HG03064 (cell line): ENCODE data around the gene PRAMEF9.
"Not testable (repeated sequence)": the region's sequence is repeated elsewhere in the genome, so short reads cannot be mapped to it uniquely, and the experiment has no call there.

ENCODE experiments used
- ATAC-seq: cut with Tn5 transposase; IDR thresholded peaks from one replicate; pipeline ENCODE4 v1.9.1; 2021; ENCODE audit warnings: low read depth; ENCODE audit not compliant: unreplicated experiment

Gene PRAMEF9

GRCh38 chr1:13171548-13171947 is at the start of gene PRAMEF9:
Gene PRAMEF9 (plus strand): TSS chr1:13171848. CDS start chr1:13175281, 3,433 bp downstream.
- ATAC-seq: not testable (repeated sequence)

GRCh38 chr1:13155909-13156308 is 15.7 kb upstream of the PRAMEF9 start, which contains the start of gene PRAMEF26:
Gene PRAMEF26 (minus strand): TSS chr1:13156009. CDS start chr1:13153095, 2,914 bp downstream.
- ATAC-seq: not testable (repeated sequence)

GRCh38 chr1:13165531-13165930 is 6.1 kb upstream of the PRAMEF9 start, which contains the start of gene HNRNPCL4:
Gene HNRNPCL4 (minus strand): TSS chr1:13165631. CDS start chr1:13165467, 164 bp downstream.
- not testable (repeated sequence) for ATAC-seq

DNA sequence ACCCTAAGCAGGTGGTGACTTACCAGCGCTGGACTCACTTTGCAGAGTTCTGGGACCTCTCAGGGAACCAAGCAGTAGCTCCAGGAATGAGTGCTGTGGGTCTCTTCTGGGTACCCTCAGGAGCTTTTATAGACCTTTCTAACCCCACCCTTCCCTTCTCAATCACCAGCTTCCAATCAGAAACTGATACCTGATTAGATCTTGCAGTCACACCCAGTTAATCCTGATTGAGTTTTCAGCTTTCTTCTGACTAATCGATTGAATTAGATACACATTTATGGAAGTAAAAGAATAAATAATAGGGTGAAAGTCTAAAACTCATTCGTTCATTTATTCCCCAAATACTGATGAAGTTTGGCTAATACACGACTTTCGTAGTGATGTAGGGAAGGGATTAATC is 29.7 kb downstream of the PRAMEF9 start, which contains the start of gene PRAMEF13:
Gene PRAMEF13, minus strand, starts transcription at position 101 of the 400 bp plus-strand sequence. CDS start 1,820 bp downstream, outside the sequence.
- not testable (repeated sequence) for ATAC-seq

GRCh38 chr1:13208712-13209111 is 37.1 kb downstream of the PRAMEF9 start:
- not testable (repeated sequence) for ATAC-seq

DNA sequence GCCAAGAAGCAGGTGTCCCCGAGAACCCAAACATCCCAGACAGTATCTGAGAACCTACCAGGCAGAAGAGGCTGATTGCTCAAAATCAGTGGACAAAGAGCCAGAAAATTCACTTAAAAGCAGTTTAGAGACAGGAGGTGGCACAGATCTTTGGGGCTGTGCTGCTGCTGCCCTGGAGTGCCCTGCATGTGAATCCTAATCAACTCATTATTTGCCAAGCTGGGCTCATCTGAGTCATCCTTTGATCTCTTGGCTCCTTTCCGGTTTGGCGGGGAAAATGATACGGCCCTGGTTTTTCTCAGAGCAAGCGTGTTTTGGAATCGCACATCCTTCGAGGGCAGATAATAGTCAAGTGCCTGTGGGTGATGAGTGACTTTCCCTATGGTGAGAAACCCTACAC is 45.0 kb downstream of the PRAMEF9 start:
- not testable (repeated sequence) for ATAC-seq

DNA sequence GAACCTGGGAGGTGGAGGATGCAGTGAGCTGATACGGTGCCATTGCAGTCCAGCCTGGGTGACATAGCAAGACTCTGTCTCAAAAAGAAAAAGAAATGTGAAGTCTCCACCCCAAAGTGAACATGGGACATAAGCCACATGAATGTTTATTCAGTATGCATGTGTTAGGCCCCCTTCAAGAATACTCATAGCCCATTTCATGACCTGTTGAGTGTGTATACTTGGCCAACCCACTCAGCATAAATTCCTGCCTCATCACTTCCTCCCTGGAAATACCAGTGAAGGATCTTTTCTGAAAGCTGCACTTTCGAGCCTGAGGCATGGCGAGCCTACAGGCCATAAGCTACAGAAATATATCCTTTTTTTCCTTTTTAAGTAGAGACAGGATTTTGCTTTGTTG is 47.6 kb downstream of the PRAMEF9 start:
- ATAC-seq: not testable (repeated sequence)

- not testable (repeated sequence) for ATAC-seq
These were observed 51.1 kb downstream of the PRAMEF9 start for GRCh38 chr1:13222788-13223187.

- ATAC-seq: no peak
These were observed 52.9 kb downstream of the PRAMEF9 start for GRCh38 chr1:13224480-13225060.

DNA sequence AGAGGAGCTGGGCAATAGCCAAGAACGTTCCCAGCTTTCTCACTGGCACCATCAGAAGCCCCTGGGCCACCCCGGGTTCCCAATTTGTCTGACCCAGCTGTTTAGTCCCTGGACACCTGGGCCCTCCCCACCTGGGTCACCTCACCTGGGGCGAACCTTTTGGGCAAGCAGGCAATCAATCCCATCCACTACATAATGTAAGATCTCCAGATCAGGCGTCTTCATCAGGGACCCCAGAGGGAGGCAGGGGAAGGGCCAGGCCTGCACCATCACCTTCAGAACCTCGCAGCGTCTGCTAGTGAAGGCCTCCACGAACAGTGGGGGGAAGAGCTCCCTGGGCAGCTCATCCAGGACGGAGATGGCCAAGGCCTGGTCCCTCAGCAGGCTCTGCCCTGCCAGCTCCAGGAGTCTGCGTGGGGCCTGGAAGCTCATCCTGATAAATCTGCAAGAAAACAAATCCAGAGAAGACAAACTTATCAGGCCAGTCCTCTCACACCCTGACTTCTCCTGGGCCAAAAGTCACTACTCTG is 54.1 kb downstream of the PRAMEF9 start, which contains the start of gene PRAMEF18:
Gene PRAMEF18, minus strand, starts transcription at position 480 of the 530 bp plus-strand sequence. Its CDS starts 48 bp downstream, at position 432.
- ATAC-seq: not testable (repeated sequence)

DNA sequence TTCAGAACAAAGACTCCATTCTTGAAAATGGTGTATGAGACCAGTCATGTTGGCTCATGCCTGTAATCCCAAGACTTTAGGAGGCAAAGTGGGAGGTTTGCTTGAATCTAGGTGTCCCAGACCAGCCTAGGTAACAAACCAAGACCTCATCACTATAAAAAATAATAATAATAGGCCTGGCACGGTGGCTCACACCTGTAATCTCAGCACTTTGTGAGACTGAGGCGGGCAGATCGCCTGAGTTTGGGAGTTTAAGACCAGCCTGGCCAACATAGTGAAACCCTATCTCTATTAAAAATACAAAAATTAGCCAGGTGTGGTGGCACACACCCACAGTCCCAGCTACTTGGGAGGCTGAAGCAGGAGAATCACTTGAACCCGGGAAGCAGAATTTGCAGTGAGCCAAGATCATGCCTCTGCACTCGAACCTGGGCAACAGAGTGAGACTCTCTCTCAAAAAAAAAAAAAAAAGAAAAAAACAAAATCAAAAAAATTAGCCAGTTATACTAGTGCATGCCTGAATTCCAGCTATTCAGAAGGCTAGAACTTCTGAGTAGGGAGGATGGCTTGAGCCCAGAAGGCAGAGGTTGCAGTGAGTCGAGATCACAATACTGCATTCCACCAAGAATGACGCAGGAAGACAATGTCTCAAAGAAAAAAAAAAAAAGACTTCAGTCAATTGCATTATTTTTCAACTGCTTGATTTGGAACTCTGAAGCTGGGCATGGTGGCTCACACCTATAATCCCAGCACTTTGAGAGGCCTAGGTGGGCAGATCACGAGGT is 55.8 kb downstream of the PRAMEF9 start:
- not testable (repeated sequence) for ATAC-seq

GRCh38 chr1:13228343-13228781 is 56.7 kb downstream of the PRAMEF9 start:
- no peak for ATAC-seq
